ENCODE results near the gene LYZL2. TPM values are rescaled to one million over a fixed set of nuclear protein-coding genes. Genes with fewer than 3 reads are reported as not detected.
"Not testable (repeated sequence)": the region's sequence is repeated elsewhere in the genome, so short reads cannot be mapped to it uniquely, and the experiment has no call there.

LYZL2 gene
- total RNA-seq, 1 donor from 2014 or later, result not detected

DNA sequence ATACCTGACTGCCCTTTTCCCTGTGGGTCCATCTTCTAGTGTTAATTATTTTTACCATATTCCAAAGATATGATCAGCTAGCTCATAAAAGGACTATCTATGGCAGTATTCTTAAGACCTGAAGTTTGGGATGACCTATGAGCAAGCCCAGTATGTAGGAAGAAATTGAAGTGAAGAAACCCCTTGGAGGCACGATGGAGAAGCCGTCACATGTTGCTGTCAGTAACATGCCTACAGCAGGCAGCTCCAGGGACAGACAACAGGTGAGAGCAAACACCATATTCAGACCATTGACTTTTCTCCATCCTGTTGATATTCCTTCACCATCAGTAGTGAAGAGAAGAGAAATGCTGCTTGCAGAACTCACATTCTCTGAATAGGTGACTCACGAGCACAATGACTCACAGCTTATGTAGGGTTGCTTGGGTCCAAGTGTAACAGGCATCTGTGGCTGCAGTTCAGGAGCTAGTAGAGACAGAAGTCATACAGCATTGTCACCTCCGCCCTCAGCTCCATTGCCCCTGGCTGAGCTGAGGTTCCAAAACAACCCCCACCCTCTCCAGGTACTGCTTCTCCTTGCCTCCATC is 8.4 kb upstream of the LYZL2 start:
- DNase-seq, result no peak
- Histone ChIP-seq H3K9me3 (replicated peaks) (no peaks in the 10 kb centered on the region), H3K27me3 (ENCODE audit: low read depth) (no peaks in the 10 kb centered on the region), H3K4me1 (peaks cover 26% of the 10 kb centered on the region), H3K36me3 (no peaks in the 10 kb centered on the region), H3K27ac (replicated peaks) (no peak overlapping the region), H3K4me3 (no peak overlapping the region)
- intact Hi-C loops (cut with micrococcal nuclease), result no loop called here
- TF ChIP-seq CTCF (IDR thresholded peaks at IDR 0.05; ENCODE audit: borderline replicate concordance), result no peak

DNA sequence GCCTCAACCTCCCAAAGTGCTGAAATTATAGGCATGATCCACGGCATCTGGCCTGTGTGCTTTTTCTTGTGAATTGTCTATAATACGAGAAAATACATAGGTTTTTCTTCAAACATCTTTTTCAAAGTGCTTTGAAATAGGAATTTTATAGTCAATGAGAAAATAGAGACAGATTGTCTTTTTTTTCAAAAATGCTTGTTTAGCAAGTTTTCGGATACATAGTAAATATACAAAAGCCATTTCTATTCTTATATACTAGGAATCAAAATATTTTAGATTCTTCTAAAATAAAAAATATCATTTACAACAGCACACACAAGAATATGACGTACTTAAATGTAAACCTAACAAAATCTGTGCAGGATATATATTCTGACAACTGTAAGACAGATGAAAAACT is 1.6 kb upstream of the LYZL2 start:
- DNase-seq, result no peak
- no peaks in the 10 kb centered on the region for H3K36me3 ChIP-seq
- H3K27ac ChIP-seq (replicated peaks), result no peak overlapping the region
- no peak for TF ChIP-seq CTCF (IDR thresholded peaks at IDR 0.05; ENCODE audit: borderline replicate concordance)
- no peaks in the 10 kb centered on the region for H3K27me3 ChIP-seq (ENCODE audit: low read depth)
- no peak overlapping the region for H3K4me3 ChIP-seq
- no peaks in the 10 kb centered on the region for H3K9me3 ChIP-seq (replicated peaks)
- intact Hi-C loops (cut with micrococcal nuclease), result no loop called here
- no peaks in the 10 kb centered on the region for H3K4me1 ChIP-seq

- H3K27ac ChIP-seq (replicated peaks), result no peak overlapping the region
- TF ChIP-seq CTCF (IDR thresholded peaks at IDR 0.05; ENCODE audit: borderline replicate concordance), result no peak
Measured at GRCh38 chr10:30630571-30630970, 1.0 kb upstream of the LYZL2 start.

GRCh38 chr10:30628576-30628975 is 977 bp downstream of the LYZL2 start:
- DNase-seq; H3K27ac ChIP-seq (replicated peaks); H3K9me3 ChIP-seq (replicated peaks); intact Hi-C loops (cut with micrococcal nuclease); H3K36me3 ChIP-seq; H3K27me3 ChIP-seq (ENCODE audit: low read depth); H3K4me3 ChIP-seq; H3K4me1 ChIP-seq: not testable (repeated sequence)

More at GRCh38 chr10:30630571-30630970, 1.0 kb upstream of the LYZL2 start:
- DNase-seq, result no peak
- no peak overlapping the region for H3K4me3 ChIP-seq
- H3K36me3 ChIP-seq, result no peaks in the 10 kb centered on the region
- H3K27me3 ChIP-seq (ENCODE audit: low read depth), result no peaks in the 10 kb centered on the region
- no peaks in the 10 kb centered on the region for H3K9me3 ChIP-seq (replicated peaks)
- no peaks in the 10 kb centered on the region for H3K4me1 ChIP-seq
- intact Hi-C loops (cut with micrococcal nuclease), result no loop called here

DNA sequence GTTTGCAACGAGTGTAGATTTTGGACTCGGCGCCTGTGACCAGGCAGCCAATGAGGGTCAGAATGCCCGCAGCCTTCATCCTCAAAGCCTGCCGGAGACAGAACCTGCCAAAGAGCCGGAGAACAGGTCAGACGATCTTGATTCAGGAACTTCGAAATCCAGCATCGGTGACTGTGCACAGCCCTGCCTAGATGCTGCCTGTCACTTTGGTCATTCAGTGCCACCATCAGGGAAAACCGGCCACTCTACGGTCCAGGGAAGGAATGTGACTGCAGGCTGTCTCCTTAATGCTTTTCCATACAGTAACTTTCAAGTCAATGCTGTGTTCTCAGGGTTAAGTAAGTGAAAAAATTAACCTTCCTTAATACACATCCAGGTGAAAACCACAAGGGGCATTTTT is 2.7 kb downstream of the LYZL2 start:
- DNase-seq; H3K4me3 ChIP-seq; H3K27me3 ChIP-seq (ENCODE audit: low read depth); H3K4me1 ChIP-seq; intact Hi-C loops (cut with micrococcal nuclease); H3K9me3 ChIP-seq (replicated peaks); H3K36me3 ChIP-seq; H3K27ac ChIP-seq (replicated peaks): not testable (repeated sequence)

DNA sequence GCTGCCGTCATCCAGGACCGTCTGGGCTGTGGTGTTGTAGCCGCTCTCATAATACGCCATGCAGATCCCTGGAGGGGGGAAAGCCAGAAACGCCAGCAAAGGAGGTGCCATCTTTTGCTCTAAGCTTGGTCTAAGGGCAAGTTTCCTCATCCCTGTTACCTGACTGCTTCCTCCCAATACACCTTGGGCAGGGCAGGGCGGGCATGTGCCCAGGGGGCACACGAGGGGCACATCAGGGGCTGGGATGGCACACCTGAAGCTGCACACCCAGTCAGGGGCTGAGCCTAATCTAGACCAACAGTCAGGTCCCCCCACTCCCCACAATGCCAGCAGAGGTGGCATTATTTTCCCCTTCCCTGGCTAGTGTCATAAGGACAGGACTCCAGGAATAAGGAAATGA is 3.4 kb downstream of the LYZL2 start:
- H3K36me3 ChIP-seq; H3K9me3 ChIP-seq (replicated peaks); H3K27ac ChIP-seq (replicated peaks); H3K4me3 ChIP-seq; DNase-seq; intact Hi-C loops (cut with micrococcal nuclease); H3K27me3 ChIP-seq (ENCODE audit: low read depth); H3K4me1 ChIP-seq: not testable (repeated sequence)

DNA sequence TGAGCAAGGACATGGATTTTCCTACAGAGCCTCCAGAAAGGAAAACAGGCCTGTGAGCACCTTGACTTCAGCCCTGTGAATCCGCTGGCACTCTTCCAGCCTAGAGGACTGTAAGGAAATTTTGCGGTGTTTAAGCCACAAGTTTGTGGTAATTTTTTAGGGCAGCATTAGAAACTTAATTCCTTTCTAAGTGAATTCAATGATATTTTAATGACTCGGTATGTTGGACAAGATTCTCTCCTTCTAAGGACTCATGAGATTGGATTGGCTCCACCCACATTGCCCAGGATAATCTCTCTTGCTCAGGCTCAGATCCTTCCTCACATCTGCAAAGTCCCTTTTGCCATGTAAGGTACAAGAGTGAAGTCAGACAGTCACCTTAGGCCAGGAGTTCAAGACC is 4.5 kb downstream of the LYZL2 start:
- H3K4me3 ChIP-seq, result no peak overlapping the region
- no peaks in the 10 kb centered on the region for H3K36me3 ChIP-seq
- no peak overlapping the region for H3K27ac ChIP-seq (replicated peaks)
- no peak for DNase-seq
- no peaks in the 10 kb centered on the region for H3K9me3 ChIP-seq (replicated peaks)
- TF ChIP-seq CTCF (IDR thresholded peaks at IDR 0.05; ENCODE audit: borderline replicate concordance), result no peak
- no peaks in the 10 kb centered on the region for H3K27me3 ChIP-seq (ENCODE audit: low read depth)
- intact Hi-C loops (cut with micrococcal nuclease), result no loop called here
- no peaks in the 10 kb centered on the region for H3K4me1 ChIP-seq
